SK-N-MC (cell line): Measurements from ENCODE around the gene PEBP1.
"Not testable (repeated sequence)": the region's sequence is repeated elsewhere in the genome, so short reads cannot be mapped to it uniquely, and the experiment has no call there.

Source experiments
- DNase-seq: peaks from one replicate; pipeline ENCODE4 v3.0.0-alpha.2; 2011; ENCODE audit warnings: low read depth, low spot score
- H3K27ac ChIP-seq: fragments of 200-600 bp; sonication (generic); 2 replicates; pipeline ENCODE4 v1.5.1; 2016; ENCODE audit warnings: mixed run types
- H3K36me3 ChIP-seq: fragments of 200-600 bp; sonication (generic); 2 replicates; pipeline ENCODE4 v1.6.1; 2017; ENCODE audit warnings: antibody characterized with exemption, low read length, mixed read lengths; ENCODE audit not compliant: insufficient read depth
- H3K4me3 ChIP-seq: fragments of 200-600 bp; sonication (generic); 2 replicates; pipeline ENCODE4 v1.5.1; 2016
- H3K9ac ChIP-seq: fragments of 200-600 bp; sonication (generic); 2 replicates; pipeline ENCODE4 v1.8.0; 2017; ENCODE audit warnings: mixed run types, mixed read lengths; ENCODE audit not compliant: insufficient read length
- H3K9me3 ChIP-seq: fragments of 200-600 bp; sonication (generic); 2 replicates; pipeline ENCODE4 v1.6.1; 2017; ENCODE audit warnings: low read depth, mild to moderate bottlenecking, antibody characterized with exemption, low read length, moderate library complexity, mixed read lengths
- EZH2 ChIP-seq: fragments of 200-600 bp; sonication (generic); IDR thresholded peaks from one replicate; pipeline ENCODE4 v1.6.1; 2017; ENCODE audit warnings: antibody characterized with exemption
- FOXP2 ChIP-seq: optimal IDR thresholded peaks from 2 replicates; pipeline ENCODE3; 2011; ENCODE audit warnings: mild to moderate bottlenecking, moderate library complexity; ENCODE audit not compliant: insufficient read depth; ENCODE audit errors: extremely low read length, control extremely low read depth
- POLR2AphosphoS5 ChIP-seq: IDR thresholded peaks from 2 replicates; pipeline ENCODE4 v1.6.1; 2012; ENCODE audit warnings: mild to moderate bottlenecking, low read depth, low read length, borderline replicate concordance

PEBP1 gene

DNA sequence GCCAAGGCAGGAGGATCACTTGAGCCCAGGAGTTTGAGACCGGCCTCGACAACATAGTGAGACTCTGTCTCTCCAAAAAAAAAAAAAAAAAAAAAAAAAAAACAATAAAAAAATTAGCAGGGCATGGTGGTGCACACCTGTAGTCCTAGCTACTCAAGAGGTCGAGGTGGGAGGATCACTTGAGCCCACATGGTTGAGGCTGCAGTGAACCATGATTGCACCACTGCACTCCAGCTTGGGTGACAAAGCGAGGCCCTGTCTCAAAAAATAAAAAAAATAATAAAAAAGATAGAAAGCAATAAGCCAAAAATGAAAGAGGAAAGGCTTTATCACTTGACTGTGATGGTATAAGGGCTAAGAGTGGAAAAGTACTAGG lies 10.2 kb upstream of the PEBP1 start:
- H3K9ac ChIP-seq, result no peak overlapping the region
- H3K4me3 ChIP-seq, result no peak overlapping the region
- no peak for TF ChIP-seq FOXP2
- no peak for TF ChIP-seq POLR2AphosphoS5
- no peak for TF ChIP-seq EZH2
- no peaks in the 10 kb centered on the region for H3K36me3 ChIP-seq
- no peaks in the 10 kb centered on the region for H3K9me3 ChIP-seq
- H3K27ac ChIP-seq, result no peak overlapping the region
- DNase-seq, result no peak

DNA sequence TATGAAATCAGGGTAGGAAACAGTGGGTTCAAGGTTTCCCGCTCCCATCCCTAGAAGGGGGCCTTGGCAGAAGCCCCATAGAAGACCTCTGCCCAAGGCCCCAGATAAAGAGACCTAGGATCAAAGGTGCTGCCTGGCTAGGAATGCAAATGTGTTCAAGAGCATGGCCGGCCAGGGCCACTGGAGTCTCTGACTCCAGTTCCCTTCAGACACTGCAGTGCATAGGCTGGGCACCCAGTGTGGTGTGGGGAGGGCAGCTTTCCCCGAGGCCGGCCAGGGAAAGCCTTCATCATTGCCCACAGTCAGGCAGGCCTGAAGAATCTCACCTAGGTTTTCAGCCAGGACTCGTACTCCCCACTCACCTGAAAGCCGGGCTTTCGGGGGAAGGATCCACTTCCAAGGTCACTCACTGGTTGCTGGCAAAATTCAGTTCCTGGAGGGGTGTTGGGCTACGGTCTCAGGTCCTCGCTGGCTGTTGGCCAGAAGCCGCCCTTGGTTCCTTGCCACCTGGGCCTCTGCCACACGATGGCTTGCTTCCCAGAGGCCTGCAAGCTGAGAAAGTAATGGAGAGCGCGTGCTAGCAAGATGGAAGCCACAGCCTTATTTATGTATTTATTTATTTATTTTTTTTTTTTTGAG lies 9.7 kb upstream of the PEBP1 start:
- Histone ChIP-seq H3K4me3 (no peak overlapping the region), H3K9ac (no peak overlapping the region), H3K9me3 (no peaks in the 10 kb centered on the region), H3K27ac (no peak overlapping the region), H3K36me3 (no peaks in the 10 kb centered on the region)
- TF ChIP-seq POLR2AphosphoS5, result no peak
- TF ChIP-seq EZH2, result no peak
- TF ChIP-seq FOXP2, result no peak
- DNase-seq, result no peak

DNA sequence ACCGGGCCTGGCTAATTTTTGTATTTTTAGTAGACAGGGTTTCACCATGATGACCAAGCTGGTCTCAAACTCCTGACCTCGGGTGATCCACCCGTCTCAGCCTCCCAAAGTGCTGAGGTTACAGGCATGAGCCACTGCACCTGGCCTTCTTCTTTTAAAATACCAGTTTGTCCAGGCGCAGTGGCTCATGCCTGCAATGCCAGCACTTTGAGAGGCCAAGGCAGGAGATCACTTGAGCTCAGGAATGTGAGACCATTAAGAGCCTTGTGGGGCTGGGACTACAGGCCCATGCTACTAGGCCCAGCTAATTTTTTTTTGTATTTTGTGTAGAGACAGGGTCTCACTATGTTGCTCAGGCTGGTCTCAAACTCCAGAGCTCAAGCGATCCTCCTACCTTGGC lies 8.1 kb upstream of the PEBP1 start:
- H3K27ac ChIP-seq, result no peak overlapping the region
- H3K9me3 ChIP-seq, result no peaks in the 10 kb centered on the region
- no peak for DNase-seq
- no peak overlapping the region for H3K9ac ChIP-seq
- no peak overlapping the region for H3K4me3 ChIP-seq
- TF ChIP-seq EZH2, result no peak
- TF ChIP-seq POLR2AphosphoS5, result no peak
- TF ChIP-seq FOXP2, result no peak
- no peaks in the 10 kb centered on the region for H3K36me3 ChIP-seq

DNA sequence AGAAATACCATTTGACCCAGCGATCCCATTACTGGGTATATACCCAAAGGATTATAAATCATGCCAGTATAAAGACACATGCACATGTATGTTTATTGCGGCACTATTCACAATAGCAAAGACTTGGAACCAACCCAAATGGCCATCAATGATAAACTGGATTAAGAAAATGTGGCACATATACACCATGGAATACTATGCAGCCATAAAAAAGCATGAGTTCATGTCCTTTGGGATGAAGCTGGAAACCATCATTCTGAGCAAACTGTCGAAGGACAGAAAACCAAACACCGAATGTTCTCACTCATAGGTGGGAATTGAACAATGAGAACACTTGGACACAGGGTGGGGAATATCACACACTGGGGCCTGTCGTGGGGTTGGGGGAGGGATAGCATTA lies 6.5 kb upstream of the PEBP1 start:
- not testable (repeated sequence) for H3K9me3 ChIP-seq, H3K9ac ChIP-seq, H3K27ac ChIP-seq, DNase-seq, H3K36me3 ChIP-seq, H3K4me3 ChIP-seq

DNA sequence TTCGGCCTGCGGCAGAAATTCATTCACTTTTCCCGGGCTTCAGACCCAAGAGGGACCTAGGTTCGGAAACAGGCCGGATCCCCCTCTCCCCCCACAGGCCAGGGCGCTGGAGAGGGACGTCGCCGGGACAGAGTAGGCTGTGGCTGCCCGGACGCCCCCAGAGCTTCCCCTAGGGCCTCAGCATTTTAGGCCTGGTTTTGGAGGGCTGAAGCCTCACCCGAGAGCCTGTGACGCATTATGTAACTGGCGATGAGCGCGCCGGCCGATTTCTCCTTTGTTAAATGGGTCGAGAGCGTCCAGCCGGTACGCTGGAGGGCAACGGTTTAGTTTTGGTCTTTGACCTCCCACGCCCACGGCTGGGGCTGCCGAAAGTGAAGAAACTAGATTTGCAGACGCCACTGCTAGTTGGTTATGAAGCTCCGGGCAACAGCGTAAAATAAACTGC lies 657 bp downstream of the PEBP1 start:
- H3K9me3 ChIP-seq, result no peaks in the 10 kb centered on the region
- no peak for DNase-seq
- no peak overlapping the region for H3K27ac ChIP-seq
- peaks cover 31% of the 10 kb centered on the region for H3K36me3 ChIP-seq
- TF ChIP-seq POLR2AphosphoS5 (no peak), FOXP2 (no peak), EZH2 (no peak)
- peak overlapping the region; percentile 96 for H3K9ac ChIP-seq
- peak overlapping the region; percentile 86 for H3K4me3 ChIP-seq

DNA sequence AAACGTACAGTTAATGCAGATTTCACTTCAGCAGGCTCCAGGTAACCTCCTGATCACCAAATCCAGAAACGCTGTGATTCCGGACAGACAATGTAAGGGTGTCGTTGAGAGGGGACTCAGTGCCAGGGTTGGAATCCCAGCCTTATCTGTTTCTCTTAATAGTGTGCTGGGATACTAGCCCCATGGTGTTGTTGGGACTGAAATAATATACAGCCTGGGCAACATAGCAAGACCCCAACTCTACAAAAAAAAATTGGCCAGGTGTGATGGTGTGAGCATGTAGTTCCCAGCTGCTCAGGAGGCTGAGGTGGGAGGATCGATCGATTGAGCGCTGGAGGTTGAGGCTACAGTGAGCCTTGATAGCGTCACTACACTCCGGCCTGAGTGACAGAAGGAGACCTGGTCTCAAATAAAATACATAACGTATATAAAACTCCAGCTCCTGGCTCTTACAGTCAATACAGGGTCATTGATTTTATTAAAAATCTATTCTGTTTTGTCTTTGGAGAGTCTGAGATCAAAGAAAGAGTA lies 1.3 kb downstream of the PEBP1 start:
- DNase-seq, result no peak

DNA sequence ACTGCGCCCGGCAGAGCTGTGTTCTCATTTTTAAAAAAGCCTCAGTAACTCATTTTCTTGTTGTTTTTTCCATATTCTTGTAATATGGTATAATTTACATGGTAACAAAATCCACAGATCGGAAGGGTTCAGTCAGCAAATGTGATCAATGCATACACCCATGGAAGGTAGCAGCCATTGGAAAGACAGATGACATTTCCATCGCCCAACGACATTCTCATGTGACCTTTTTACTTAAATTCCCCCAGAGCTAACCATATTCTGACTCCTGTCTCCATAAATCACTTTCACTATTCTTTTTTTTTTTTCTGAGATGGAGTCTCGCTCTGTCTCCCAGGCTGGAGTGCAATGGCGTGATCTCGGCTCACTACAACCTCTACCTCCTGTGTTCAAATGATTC lies 4.9 kb downstream of the PEBP1 start:
- peaks cover 62% of the 10 kb centered on the region for H3K36me3 ChIP-seq
- TF ChIP-seq FOXP2 (no peak), EZH2 (no peak), POLR2AphosphoS5 (no peak)
- H3K9ac ChIP-seq, result no peak overlapping the region
- DNase-seq, result no peak
- no peaks in the 10 kb centered on the region for H3K9me3 ChIP-seq
- H3K27ac ChIP-seq, result no peak overlapping the region
- no peak overlapping the region for H3K4me3 ChIP-seq

More for the DNA sequence above, 1.3 kb downstream of the PEBP1 start:
- H3K9ac ChIP-seq, result peak overlapping the region; percentile 96
- no peak overlapping the region for H3K27ac ChIP-seq
- H3K4me3 ChIP-seq, result peak overlapping the region; percentile 86
- H3K9me3 ChIP-seq, result no peaks in the 10 kb centered on the region
- H3K36me3 ChIP-seq, result peaks cover 35% of the 10 kb centered on the region
- TF ChIP-seq POLR2AphosphoS5 (no peak), EZH2 (no peak), FOXP2 (no peak)

DNA sequence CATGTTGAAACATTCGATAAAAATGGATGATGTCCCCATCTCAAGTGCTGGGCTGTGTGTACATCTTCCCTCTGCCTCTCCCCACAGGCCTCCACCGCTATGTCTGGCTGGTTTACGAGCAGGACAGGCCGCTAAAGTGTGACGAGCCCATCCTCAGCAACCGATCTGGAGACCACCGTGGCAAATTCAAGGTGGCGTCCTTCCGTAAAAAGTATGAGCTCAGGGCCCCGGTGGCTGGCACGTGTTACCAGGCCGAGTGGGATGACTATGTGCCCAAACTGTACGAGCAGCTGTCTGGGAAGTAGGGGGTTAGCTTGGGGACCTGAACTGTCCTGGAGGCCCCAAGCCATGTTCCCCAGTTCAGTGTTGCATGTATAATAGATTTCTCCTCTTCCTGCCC lies 8.6 kb downstream of the PEBP1 start:
- no peaks in the 10 kb centered on the region for H3K9me3 ChIP-seq
- no peak overlapping the region for H3K27ac ChIP-seq
- peaks cover 58% of the 10 kb centered on the region for H3K36me3 ChIP-seq
- H3K4me3 ChIP-seq, result no peak overlapping the region
- TF ChIP-seq EZH2 (no peak), POLR2AphosphoS5 (no peak), FOXP2 (no peak)
- no peak for DNase-seq
- H3K9ac ChIP-seq, result no peak overlapping the region
